Psoas muscle (tissue), 8 donors: ENCODE results near the gene PODXL2. TPM values are rescaled to one million over a fixed set of nuclear protein-coding genes. Genes with fewer than 3 reads are reported as not detected.

Experiments
- ATAC-seq, 4 donors: fragments of 200-7000 bp; cut with Tn5 transposase; one replicate each; pipeline ENCODE4 v1.9.1; 2020; ENCODE audit warnings: moderate library complexity in 3 of 4, mild to moderate bottlenecking in 2 of 4
- DNase-seq, 2 donors: peaks; one replicate each; pipeline ENCODE4 v3.0.0-alpha.2; 2020
- H3K27ac ChIP-seq: fragments of 200-600 bp; one replicate; pipeline ENCODE4 v1.8.0; 2022
- H3K27me3 ChIP-seq, 3 donors: fragments of 200-600 bp in 1 of 3; one replicate each; pipeline versions ENCODE4 v1.6.1 to v1.8.0; 2013 to 2022; ENCODE audit warnings: low read length in 2 of 3, mild to moderate bottlenecking in 2 of 3, moderate library complexity in 1 of 3; ENCODE audit not compliant: insufficient read depth in 3 of 3
- H3K36me3 ChIP-seq, 2 donors: fragments of 200-600 bp in 1 of 2; one replicate each; pipeline versions ENCODE4 v1.6.1 to v1.8.0; 2013 to 2022; ENCODE audit warnings: low read depth in 1 of 2, mild to moderate bottlenecking in 1 of 2, moderate library complexity in 1 of 2; ENCODE audit not compliant: insufficient read depth in 1 of 2
- H3K4me1 ChIP-seq: fragments of 200-600 bp; one replicate; pipeline ENCODE4 v1.8.0; 2022
- H3K4me3 ChIP-seq: fragments of 200-600 bp; one replicate; pipeline ENCODE4 v1.8.0; 2022; ENCODE audit warnings: mild to moderate bottlenecking
- H3K9me3 ChIP-seq: fragments of 200-600 bp; one replicate; pipeline ENCODE4 v1.8.0; 2022
- whole genome bisulfite sequencing, 3 donors: extraction: QIAGEN DNeasy Blood & Tissue Kit; methylation state at CpG; one replicate each; pipeline versions ENCODE4 v1.1.6 to v1.1.7; 2013; 5-methylcytosine and 5-hydroxymethylcytosine counted together
- intact Hi-C, 2 donors: fragments of 100-400 bp; cut with DNase I; formaldehyde crosslinking; loops; one replicate each; pipeline versions ENCODE4 v1.11.0 to v1.14.2; 2022
- polyA plus RNA-seq, 3 donors: library from polyadenylated mRNA; stranded (reverse); fragments of 200-250 nt; gene quantifications; one replicate each; pipeline ENCODE4 v1.2.3, GENCODE V29; 2013
- total RNA-seq, 4 donors: library from RNA; stranded (reverse); fragmentation: NEBNext Ultra II Directional in 2 of 4; extraction: Animal tissue kit (Norgen Biotek cat#: 25700) in 2 of 4; gene quantifications; one replicate each; pipeline versions ENCODE4 v1.2.1 to v1.2.4, GENCODE V29; 2021 to 2023
- TF ChIP-seq, protein P1 (sequence below): fragments of 200-600 bp; IDR thresholded peaks from one replicate; pipeline ENCODE4 v1.8.0; 2022; ENCODE audit warnings: antibody characterized with exemption
- donor health status: healthy with polysubstance abuse.
- donor health status: DM: no; HTN: no; CAD: no; lungs with moderate emphysema.
- donor health status: Bipolar disorder and iron deficiency.
- donor health status: healthy.
- donor health status: DM: yes; HTN: yes; CAD: no.
- donor health status: DM: no; HTN: no; CAD: no.
- donor health status: DM: no; HTN: no; CAD: no.
- donor health status: DM: yes; HTN: yes; CAD: no.

Gene PODXL2
- total and polyA plus RNA-seq, 7 donors: 1.4 to 3.0 (median 2.1) TPM

DNA sequence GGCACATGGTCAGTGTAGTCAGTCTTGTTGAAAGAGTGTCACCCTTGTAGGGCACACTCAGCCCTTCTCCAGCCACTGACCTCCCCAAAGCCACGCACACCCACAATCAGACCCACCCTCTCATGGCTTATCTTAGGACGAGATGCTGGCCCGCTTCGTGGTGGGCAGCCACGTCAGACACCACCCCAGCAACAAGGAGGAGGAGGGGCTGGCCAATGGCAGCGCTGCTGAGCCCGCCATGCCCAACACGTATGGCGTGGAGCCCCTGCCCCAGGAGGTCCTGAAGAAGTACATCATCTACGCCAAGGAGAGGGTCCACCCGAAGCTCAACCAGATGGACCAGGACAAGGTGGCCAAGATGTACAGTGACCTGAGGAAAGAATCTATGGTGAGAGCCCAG lies 10.1 kb upstream of the PODXL2 start:
- TF ChIP-seq, protein P1, sequence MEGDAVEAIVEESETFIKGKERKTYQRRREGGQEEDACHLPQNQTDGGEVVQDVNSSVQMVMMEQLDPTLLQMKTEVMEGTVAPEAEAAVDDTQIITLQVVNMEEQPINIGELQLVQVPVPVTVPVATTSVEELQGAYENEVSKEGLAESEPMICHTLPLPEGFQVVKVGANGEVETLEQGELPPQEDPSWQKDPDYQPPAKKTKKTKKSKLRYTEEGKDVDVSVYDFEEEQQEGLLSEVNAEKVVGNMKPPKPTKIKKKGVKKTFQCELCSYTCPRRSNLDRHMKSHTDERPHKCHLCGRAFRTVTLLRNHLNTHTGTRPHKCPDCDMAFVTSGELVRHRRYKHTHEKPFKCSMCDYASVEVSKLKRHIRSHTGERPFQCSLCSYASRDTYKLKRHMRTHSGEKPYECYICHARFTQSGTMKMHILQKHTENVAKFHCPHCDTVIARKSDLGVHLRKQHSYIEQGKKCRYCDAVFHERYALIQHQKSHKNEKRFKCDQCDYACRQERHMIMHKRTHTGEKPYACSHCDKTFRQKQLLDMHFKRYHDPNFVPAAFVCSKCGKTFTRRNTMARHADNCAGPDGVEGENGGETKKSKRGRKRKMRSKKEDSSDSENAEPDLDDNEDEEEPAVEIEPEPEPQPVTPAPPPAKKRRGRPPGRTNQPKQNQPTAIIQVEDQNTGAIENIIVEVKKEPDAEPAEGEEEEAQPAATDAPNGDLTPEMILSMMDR: no peak
- DNase-seq: no peak
- no peaks in the 10 kb centered on the region for H3K27me3 ChIP-seq
- H3K36me3 ChIP-seq: peaks cover 0 to 33% of the 10 kb centered on the region in 2 donors
- intact Hi-C loops: no loop called here
- no peaks in the 10 kb centered on the region for H3K9me3 ChIP-seq
- ATAC-seq: no peak
- H3K4me1 ChIP-seq: no peaks in the 10 kb centered on the region
- 95 to 98% (median 95%) methylated on average over 11 of the region's 11 CpGs for WGBS, 3 donors
- no peak overlapping the region for H3K4me3 ChIP-seq
- no peak overlapping the region for H3K27ac ChIP-seq

GRCh38 chr3:127620637-127621375 lies 8.2 kb upstream of the PODXL2 start:
- ATAC-seq (no peak), DNase-seq (no peak)
- Histone ChIP-seq H3K4me1 (no peaks in the 10 kb centered on the region), H3K4me3 (no peak overlapping the region), H3K9me3 (no peaks in the 10 kb centered on the region), H3K27ac (no peak overlapping the region), H3K27me3 (no peaks in the 10 kb centered on the region), H3K36me3 (peaks cover 0 to 33% of the 10 kb centered on the region in 2 donors)
- WGBS, 3 donors: 95 to 98% (median 96%) methylated on average over 32 of the region's 32 CpGs
- TF ChIP-seq, protein P1: no peak
- intact Hi-C loops: no loop called here

DNA sequence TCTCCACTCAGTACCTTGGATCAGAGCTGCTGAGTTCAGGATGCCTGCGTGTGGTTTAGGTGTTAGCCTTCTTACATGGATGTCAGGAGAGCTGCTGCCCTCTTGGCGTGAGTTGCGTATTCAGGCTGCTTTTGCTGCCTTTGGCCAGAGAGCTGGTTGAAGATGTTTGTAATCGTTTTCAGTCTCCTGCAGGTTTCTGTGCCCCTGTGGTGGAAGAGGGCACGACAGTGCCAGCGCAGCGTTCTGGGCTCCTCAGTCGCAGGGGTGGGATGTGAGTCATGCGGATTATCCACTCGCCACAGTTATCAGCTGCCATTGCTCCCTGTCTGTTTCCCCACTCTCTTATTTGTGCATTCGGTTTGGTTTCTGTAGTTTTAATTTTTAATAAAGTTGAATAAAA lies 7.0 kb upstream of the PODXL2 start:
- TF ChIP-seq, protein P1: no peak
- 89 to 95% (median 92%) methylated on average over 11 of the region's 11 CpGs for WGBS, 3 donors
- DNase-seq (no peak), ATAC-seq (no peak)
- Histone ChIP-seq H3K4me3 (no peak overlapping the region), H3K9me3 (no peaks in the 10 kb centered on the region), H3K27me3 (no peaks in the 10 kb centered on the region), H3K27ac (no peak overlapping the region), H3K36me3 (peaks cover 0 to 28% of the 10 kb centered on the region in 2 donors), H3K4me1 (no peaks in the 10 kb centered on the region)
- intact Hi-C loops: no loop called here

- DNase-seq (no peak), ATAC-seq (no peak)
- peaks cover 0 to 28% of the 10 kb centered on the region in 2 donors for H3K36me3 ChIP-seq
- intact Hi-C loops: no loop called here
- H3K4me3 ChIP-seq: no peak overlapping the region
- no peaks in the 10 kb centered on the region for H3K4me1 ChIP-seq
- H3K27ac ChIP-seq: no peak overlapping the region
- 91 to 93% (median 92%) methylated on average over 8 of the region's 8 CpGs for WGBS, 3 donors
- TF ChIP-seq, protein P1: no peak
- no peaks in the 10 kb centered on the region for H3K27me3 ChIP-seq
- H3K9me3 ChIP-seq: no peaks in the 10 kb centered on the region
Observed at GRCh38 chr3:127622772-127623576, 6.0 kb upstream of the PODXL2 start.
